GM12865 (cell line): ENCODE results near the gene SH3TC1.

ENCODE experiments used
- DNase-seq: peaks from one replicate; pipeline ENCODE4 v3.0.0; 2010; ENCODE audit warnings: low read depth
- H3K4me3 ChIP-seq: 2 replicates; pipeline ENCODE4 v1.5.1; 2011; ENCODE audit warnings: mild to moderate bottlenecking, low read depth, low read length, control low read depth
- TF ChIP-seq, protein P1 (sequence below): IDR thresholded peaks from 2 replicates; pipeline ENCODE4 v1.5.1; 2011; ENCODE audit warnings: low read length, control low read depth, low read depth, inconsistent platforms; ENCODE audit not compliant: insufficient read depth; ENCODE audit errors: missing control alignments

Gene SH3TC1

GRCh38 chr4:8278009-8278395 is 78.9 kb downstream of the SH3TC1 start:
- TF ChIP-seq, protein P1, sequence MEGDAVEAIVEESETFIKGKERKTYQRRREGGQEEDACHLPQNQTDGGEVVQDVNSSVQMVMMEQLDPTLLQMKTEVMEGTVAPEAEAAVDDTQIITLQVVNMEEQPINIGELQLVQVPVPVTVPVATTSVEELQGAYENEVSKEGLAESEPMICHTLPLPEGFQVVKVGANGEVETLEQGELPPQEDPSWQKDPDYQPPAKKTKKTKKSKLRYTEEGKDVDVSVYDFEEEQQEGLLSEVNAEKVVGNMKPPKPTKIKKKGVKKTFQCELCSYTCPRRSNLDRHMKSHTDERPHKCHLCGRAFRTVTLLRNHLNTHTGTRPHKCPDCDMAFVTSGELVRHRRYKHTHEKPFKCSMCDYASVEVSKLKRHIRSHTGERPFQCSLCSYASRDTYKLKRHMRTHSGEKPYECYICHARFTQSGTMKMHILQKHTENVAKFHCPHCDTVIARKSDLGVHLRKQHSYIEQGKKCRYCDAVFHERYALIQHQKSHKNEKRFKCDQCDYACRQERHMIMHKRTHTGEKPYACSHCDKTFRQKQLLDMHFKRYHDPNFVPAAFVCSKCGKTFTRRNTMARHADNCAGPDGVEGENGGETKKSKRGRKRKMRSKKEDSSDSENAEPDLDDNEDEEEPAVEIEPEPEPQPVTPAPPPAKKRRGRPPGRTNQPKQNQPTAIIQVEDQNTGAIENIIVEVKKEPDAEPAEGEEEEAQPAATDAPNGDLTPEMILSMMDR = no peak
- DNase-seq = no peak
- H3K4me3 ChIP-seq = no peak overlapping the region

DNA sequence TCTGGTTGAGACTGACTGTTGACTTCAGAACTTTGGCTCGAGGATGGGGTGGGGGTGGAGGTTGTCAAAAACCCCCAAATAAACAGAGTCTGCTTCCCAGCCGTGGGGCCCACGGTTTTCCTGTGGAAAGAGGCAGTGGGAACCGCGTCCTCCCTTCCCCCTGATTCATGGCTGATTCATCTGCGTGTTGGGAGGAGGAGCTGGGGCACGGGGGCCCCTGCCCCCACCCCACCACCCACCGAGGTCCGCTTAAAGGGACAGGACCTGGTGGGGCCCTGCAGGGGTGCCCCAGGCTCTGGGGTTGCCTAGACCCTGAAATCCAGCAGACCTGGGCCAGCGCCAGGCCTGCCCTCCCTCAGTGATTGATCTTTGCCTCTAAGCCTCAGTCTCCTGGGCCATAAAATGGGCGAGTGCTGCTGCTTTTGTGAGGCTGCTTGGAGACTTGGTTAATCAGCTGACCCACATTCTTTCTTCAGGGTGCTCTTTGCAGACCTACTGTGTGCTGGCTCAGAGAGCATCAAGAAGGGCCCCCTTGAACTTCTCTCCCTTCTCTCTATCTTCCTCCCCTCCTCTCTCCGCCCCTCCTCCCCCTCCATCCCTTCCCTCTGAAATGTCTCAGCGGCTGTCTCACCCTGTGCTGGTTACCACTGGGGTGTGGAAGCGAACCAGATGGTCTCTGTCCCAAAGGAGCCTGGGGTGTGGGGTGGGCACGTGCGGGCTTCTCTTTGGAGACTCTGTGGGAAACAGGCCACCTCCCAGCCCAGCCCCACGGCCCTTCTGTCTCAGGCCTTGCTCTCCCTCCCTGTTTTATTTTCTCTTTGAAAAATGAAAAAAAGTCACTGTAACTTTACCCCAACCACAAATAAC is 79.6 kb downstream of the SH3TC1 start:
- no peak for DNase-seq

DNA sequence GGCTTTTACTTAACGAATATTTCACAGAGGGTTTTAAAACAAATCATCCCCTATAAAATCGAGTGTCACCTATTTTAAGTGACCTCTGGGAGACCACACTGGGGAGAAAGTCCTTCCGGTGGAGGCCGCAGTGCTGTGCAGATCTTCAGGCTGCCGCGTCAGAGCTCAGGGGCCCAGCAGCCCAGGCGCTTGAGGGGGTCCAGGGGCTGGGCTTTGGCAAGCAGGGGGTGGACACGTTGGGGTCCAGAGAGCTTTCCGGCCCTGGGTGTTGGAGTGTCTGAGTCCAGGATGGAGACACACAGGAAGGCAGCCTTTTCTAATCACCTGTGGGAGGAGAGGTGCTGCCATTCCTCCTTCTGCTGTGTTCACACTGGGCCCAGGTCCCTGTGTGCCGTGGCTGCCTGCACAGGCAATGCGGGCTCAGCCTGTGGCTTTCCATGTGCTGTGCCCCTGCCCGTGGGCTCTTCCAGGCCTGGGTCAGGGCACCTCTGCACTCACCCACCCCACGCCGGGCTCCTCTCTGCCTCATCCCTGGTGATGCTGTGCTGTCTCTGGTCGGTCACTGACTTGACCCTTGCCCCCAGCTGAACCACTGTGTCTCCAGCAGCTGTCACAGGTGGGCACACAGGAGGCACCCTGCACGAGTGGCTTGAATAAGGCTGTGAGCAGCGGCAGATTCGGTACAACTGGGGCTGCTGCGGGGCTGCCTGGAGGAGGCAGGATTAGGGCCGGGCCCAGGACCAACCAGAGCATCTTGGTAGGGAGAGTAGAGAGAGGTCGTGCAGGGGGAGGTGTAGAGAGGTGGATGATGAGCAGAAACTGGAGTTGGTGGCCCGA is 80.4 kb downstream of the SH3TC1 start:
- no peak for DNase-seq

More for the DNA sequence above, 79.6 kb downstream of the SH3TC1 start:
- TF ChIP-seq, protein P1 = no peak
- no peak overlapping the region for H3K4me3 ChIP-seq

GRCh38 chr4:8280158-8280875 is 81.2 kb downstream of the SH3TC1 start:
- no peak for DNase-seq
- H3K4me3 ChIP-seq = no peak overlapping the region
- TF ChIP-seq, protein P1 = no peak

More for the DNA sequence above, 80.4 kb downstream of the SH3TC1 start:
- H3K4me3 ChIP-seq = no peak overlapping the region
- TF ChIP-seq, protein P1 = no peak

DNA sequence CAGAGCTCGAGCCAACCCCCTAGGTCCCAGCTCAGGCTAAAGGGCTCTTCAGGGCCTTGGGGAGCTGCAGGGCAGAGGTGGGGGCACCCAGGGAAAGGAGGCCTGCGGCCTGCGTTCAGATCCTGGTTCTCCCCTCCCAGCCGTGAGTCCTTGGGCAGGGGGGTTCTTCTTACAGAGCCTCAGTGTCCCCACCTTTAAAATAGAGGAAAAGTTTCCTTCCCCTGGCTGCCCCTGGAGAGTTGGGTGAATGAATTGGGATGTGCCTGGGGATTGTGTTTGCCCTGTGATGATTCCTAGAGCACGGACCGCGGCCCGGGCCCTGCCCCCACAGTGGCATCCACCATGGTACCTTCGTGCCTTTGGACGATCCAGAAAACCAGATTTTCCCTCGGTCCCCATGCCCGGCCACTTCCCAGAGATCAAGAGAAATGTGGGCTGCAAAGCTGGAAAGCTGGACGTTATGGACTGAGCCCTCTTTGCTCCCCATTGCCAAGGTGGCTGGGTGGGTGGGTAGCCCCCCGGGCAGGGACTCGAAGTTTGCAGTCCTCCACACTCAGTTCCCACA is 81.9 kb downstream of the SH3TC1 start:
- no peak for DNase-seq
- TF ChIP-seq, protein P1 = no peak
- H3K4me3 ChIP-seq = no peak overlapping the region

- TF ChIP-seq, protein P1 = no peak
- DNase-seq = no peak
- no peak overlapping the region for H3K4me3 ChIP-seq
Observed at GRCh38 chr4:8281519-8282133, 82.5 kb downstream of the SH3TC1 start.
